Epidermal melanocyte (primary cell): Measurements from ENCODE around the gene GNL3.
"Not testable (repeated sequence)": the region's sequence is repeated elsewhere in the genome, so short reads cannot be mapped to it uniquely, and the experiment has no call there.

Experiments used
- DNase-seq: peaks from one replicate; pipeline ENCODE4 v3.0.0; 2011; ENCODE audit warnings: low spot score; ENCODE audit not compliant: insufficient read length

GNL3 gene

GRCh38 chr3:52685709-52686691 lies at the start of gene GNL3, which contains the start of gene PBRM1:
TSS of gene GNL3 (plus strand) at chr3:52686032. CDS start at chr3:52686093, 61 bp downstream.
TSS of gene PBRM1 (minus strand) at chr3:52685913.
- peak; percentile 91 for DNase-seq

- no peak for DNase-seq
These were observed 49.2 kb upstream of the GNL3 start for GRCh38 chr3:52636673-52637072.

GRCh38 chr3:52645549-52645948 lies 40.3 kb upstream of the GNL3 start:
- no peak for DNase-seq

GRCh38 chr3:52649461-52650210 lies 36.2 kb upstream of the GNL3 start:
- no peak for DNase-seq

- DNase-seq: no peak
These were observed 35.4 kb upstream of the GNL3 start for GRCh38 chr3:52650439-52650838.

GRCh38 chr3:52651592-52651991 lies 34.2 kb upstream of the GNL3 start:
- DNase-seq: no peak

GRCh38 chr3:52655895-52656294 lies 29.9 kb upstream of the GNL3 start:
- DNase-seq: no peak

GRCh38 chr3:52660046-52660445 lies 25.8 kb upstream of the GNL3 start:
- no peak for DNase-seq

- no peak for DNase-seq
These were observed 22.7 kb upstream of the GNL3 start for GRCh38 chr3:52663098-52663497.

GRCh38 chr3:52670621-52671521 lies 15.0 kb upstream of the GNL3 start:
- DNase-seq: peak; percentile 50

GRCh38 chr3:52671676-52672075 lies 14.2 kb upstream of the GNL3 start:
- no peak for DNase-seq

GRCh38 chr3:52676201-52676600 lies 9.6 kb upstream of the GNL3 start:
- DNase-seq: not testable (repeated sequence)

GRCh38 chr3:52678265-52679198 lies 7.3 kb upstream of the GNL3 start:
- DNase-seq: no peak

- peak; percentile 25 for DNase-seq
These were observed 6.7 kb upstream of the GNL3 start for GRCh38 chr3:52679199-52679538.

GRCh38 chr3:52679811-52680210 lies 6.0 kb upstream of the GNL3 start:
- no peak for DNase-seq

GRCh38 chr3:52681596-52681995 lies 4.2 kb upstream of the GNL3 start:
- DNase-seq: no peak

- DNase-seq: peak; percentile 37
These were observed 3.8 kb upstream of the GNL3 start for GRCh38 chr3:52682016-52682415.

GRCh38 chr3:52683611-52684010 lies 2.2 kb upstream of the GNL3 start:
- DNase-seq: no peak

- DNase-seq: no peak
These were observed 1.6 kb upstream of the GNL3 start for GRCh38 chr3:52684184-52684583.

GRCh38 chr3:52685285-52685708 lies 535 bp upstream of the GNL3 start:
- DNase-seq: peak; percentile 80
